Pancreas (tissue), 10 donors: ENCODE measurements around the gene HSPA1B. TPM values are rescaled to one million over a fixed set of nuclear protein-coding genes. Genes with fewer than 3 reads are reported as not detected.
A peak's percentile ranks its signal among the peaks of the same experiment; 100 is the strongest.
"Not testable (repeated sequence)": the region's sequence is repeated elsewhere in the genome, so short reads cannot be mapped to it uniquely, and the experiment has no call there.

ENCODE experiments used
- ATAC-seq, 4 donors: fragments of 200-7000 bp; cut with Tn5 transposase; one replicate each; pipeline versions ENCODE4 v1.8.0 to v1.9.1; 2020; ENCODE audit warnings: mild to moderate bottlenecking in 4 of 4, moderate library complexity in 4 of 4
- DNase-seq, 6 donors: peaks; one replicate each; pipeline ENCODE4 v3.0.0-alpha.2; 2020
- FAIRE-seq: peaks from 2 replicates; lab custom pipeline; 2012; peaks lifted over from hg19 to GRCh38; lab: Jason Lieb, UNC
- H3K27ac ChIP-seq, 4 donors: fragments of 200-600 bp; sonication (generic); 1 replicate in 3 of 4; 2 replicates in 1 of 4; pipeline versions ENCODE4 v1.5.0 to v1.8.0; 2020
- H3K27me3 ChIP-seq, 4 donors: fragments of 200-600 bp; one replicate each; pipeline ENCODE4 v1.8.0; 2021
- H3K36me3 ChIP-seq, 3 donors: fragments of 200-600 bp; sonication (generic) in 1 of 3; one replicate each; pipeline versions ENCODE4 v1.5.0 to v1.8.0; 2020 to 2021
- H3K4me1 ChIP-seq, 3 donors: fragments of 200-600 bp; one replicate each; pipeline ENCODE4 v1.8.0; 2021
- H3K4me3 ChIP-seq, 4 donors: fragments of 200-600 bp; sonication (generic) in 2 of 4; one replicate each; pipeline versions ENCODE4 v1.5.0 to v1.8.0; 2020 to 2021
- H3K9me3 ChIP-seq, 4 donors: fragments of 200-600 bp; one replicate each; pipeline ENCODE4 v1.8.0; 2021
- WGBS, 2 donors: extraction: QIAGEN DNeasy Blood & Tissue Kit; methylation state at CpG; one replicate each; pipeline ENCODE4 v1.1.7; 2013; 5-methylcytosine and 5-hydroxymethylcytosine counted together
- intact Hi-C, 3 donors: fragments of 100-400 bp; cut with DNase I; formaldehyde crosslinking; loops; one replicate each; pipeline versions ENCODE4 v1.11.1 to v1.14.2; 2022
- polyA plus RNA-seq, 2 donors: library from polyadenylated mRNA; stranded (reverse); fragments of 200-250 nt; gene quantifications; one replicate each; pipeline ENCODE4 v1.2.3, GENCODE V29; 2013
- total RNA-seq, 6 donors: library from RNA; stranded (reverse); fragmentation: NEBNext Ultra II Directional in 4 of 6; extraction: Animal tissue kit (Norgen Biotek cat#: 25700) in 4 of 6; gene quantifications; one replicate each; pipeline versions ENCODE4 v1.2.1 to v1.2.4, GENCODE V29; 2021 to 2023
- TF ChIP-seq, protein P1 (sequence below), 4 donors: fragments of 200-600 bp; sonication (generic) in 3 of 4; IDR thresholded peaks; one replicate each; pipeline versions ENCODE4 v1.5.0 to v1.8.0; 2021; ENCODE audit warnings: antibody characterized with exemption in 4 of 4
- donor health status: healthy with polysubstance abuse.
- donor health status: DM: no; HTN: no; CAD: no; lungs with moderate emphysema.
- donor health status: DM: no; HTN: no; CAD: no.
- donor health status: control.
- donor health status: control.
- donor health status: Bipolar disorder and iron deficiency.
- donor health status: DM: yes; HTN: yes; CAD: no.
- donor health status: DM: no; HTN: no; CAD: no.
- donor health status: DM: no; HTN: no; CAD: no.
- donor health status: DM: yes; HTN: yes; CAD: no.

HSPA1B gene
- total and polyA plus RNA-seq, 8 donors = 18.4 to 248 (median 43.2) TPM

DNA sequence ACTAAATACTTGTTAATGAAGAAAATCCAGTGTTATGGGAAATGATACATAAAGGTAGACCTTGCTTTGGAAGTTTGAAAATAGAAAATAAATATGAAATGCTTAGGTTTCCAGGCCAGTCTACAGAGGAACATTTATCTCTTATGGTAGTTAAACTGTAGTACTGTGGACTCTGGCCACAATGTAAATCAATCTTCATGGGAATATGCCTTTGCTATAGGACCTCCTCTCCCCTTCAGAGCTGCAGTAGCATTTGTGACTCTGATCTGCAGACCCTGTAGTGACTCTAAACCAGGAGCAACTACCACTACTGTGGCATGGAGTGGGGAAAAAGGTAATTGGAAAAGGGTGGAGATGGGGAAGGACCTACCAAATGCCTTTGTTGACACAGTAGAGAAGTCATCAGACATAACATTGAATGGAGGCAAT is 7.7 kb upstream of the HSPA1B start:
- DNase-seq (no peak), FAIRE-seq (no peak), ATAC-seq (no peak)
- intact Hi-C loops = no loop called here
- H3K36me3 ChIP-seq = no peaks in the 10 kb centered on the region
- TF ChIP-seq, protein P1, sequence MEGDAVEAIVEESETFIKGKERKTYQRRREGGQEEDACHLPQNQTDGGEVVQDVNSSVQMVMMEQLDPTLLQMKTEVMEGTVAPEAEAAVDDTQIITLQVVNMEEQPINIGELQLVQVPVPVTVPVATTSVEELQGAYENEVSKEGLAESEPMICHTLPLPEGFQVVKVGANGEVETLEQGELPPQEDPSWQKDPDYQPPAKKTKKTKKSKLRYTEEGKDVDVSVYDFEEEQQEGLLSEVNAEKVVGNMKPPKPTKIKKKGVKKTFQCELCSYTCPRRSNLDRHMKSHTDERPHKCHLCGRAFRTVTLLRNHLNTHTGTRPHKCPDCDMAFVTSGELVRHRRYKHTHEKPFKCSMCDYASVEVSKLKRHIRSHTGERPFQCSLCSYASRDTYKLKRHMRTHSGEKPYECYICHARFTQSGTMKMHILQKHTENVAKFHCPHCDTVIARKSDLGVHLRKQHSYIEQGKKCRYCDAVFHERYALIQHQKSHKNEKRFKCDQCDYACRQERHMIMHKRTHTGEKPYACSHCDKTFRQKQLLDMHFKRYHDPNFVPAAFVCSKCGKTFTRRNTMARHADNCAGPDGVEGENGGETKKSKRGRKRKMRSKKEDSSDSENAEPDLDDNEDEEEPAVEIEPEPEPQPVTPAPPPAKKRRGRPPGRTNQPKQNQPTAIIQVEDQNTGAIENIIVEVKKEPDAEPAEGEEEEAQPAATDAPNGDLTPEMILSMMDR (IDR thresholded peaks at IDR 0.05) = no peak
- H3K4me3 ChIP-seq = no peak overlapping the region
- H3K27me3 ChIP-seq = no peaks in the 10 kb centered on the region
- H3K27ac ChIP-seq = peak overlapping the region in 1 of 4 donors; percentile 64
- no peaks in the 10 kb centered on the region for H3K9me3 ChIP-seq
- peaks cover 23 to 36% (median 35%) of the 10 kb centered on the region in 3 donors for H3K4me1 ChIP-seq

DNA sequence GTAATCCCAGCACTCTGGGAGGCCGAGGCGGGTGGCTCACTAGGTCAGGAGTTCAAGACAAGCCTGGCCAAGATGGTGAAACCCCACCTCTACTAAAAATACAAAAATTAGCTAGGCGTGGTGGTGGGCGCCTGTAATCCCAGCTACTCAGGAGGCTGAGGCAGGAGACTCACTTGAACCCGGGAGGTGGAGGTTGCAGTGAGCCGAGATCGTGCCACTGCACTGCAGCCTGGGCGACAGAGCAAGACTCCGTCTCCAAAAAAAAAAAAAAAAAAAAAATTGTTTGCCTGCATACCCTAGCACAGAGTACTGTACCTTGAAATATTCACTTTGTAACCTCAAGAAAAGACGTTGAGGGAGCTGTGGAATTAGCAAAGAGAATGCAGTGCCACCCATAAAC is 7.1 kb upstream of the HSPA1B start:
- ATAC-seq = not testable (repeated sequence)

DNA sequence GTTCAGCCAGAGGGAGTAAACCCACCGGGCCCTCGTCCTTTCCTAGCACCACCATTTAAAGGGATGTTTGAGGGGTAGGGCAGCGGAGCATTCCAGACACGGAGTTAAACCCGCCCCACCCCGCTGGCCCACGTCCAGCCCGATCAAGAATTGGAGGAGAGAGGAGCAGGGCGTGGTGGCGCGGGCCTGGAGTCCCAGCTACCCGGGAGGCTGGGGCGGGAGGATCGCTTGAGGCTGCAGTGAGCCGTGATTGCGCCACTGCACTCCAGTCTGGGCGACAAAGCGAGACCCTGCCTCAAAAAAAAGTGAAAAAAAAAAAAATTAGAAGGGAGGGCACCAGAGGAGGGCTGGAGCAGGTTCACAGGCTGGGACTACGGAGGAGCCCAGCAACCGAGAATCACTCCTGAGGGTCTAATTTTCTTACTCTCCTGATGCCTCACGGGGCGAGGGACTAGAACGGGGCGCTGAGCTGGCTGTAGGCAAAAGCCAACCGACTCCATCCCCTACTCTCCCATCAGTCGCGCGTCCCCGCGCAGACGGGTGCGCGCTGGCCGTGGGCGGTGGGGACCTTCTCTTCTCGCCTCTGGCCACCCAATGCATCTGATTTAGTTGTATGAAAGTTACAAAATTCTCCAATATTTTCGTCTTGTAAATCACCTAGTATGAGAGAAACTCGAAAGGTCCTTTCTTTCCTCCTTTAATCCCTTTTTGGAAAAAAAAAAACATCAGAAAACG is 6.1 kb upstream of the HSPA1B start:
- DNase-seq (peak; percentile 51 to 83 (median 74)), FAIRE-seq (no peak), ATAC-seq (peak; percentile 9 to 65 (median 34))
- Histone ChIP-seq H3K27ac (peak overlapping the region; percentile 76 to 99 (median 90)), H3K9me3 (no peaks in the 10 kb centered on the region), H3K27me3 (no peaks in the 10 kb centered on the region), H3K4me3 (peak overlapping the region; percentile 20 to 59 (median 33)), H3K36me3 (no peaks in the 10 kb centered on the region), H3K4me1 (peaks cover 34 to 52% (median 50%) of the 10 kb centered on the region in 3 donors)
- intact Hi-C loops = no loop called here
- TF ChIP-seq, protein P1 (IDR thresholded peaks at IDR 0.05) = no peak
- WGBS, 2 donors = 10 to 14% methylated on average over 33 to 39 of the region's 39 CpGs

More for the DNA sequence above, 7.1 kb upstream of the HSPA1B start:
- 89 to 92% methylated on average over 10 of the region's 10 CpGs for WGBS, 2 donors
- H3K27ac ChIP-seq, H3K4me3 ChIP-seq, H3K9me3 ChIP-seq, H3K27me3 ChIP-seq, DNase-seq, intact Hi-C loops, FAIRE-seq, H3K36me3 ChIP-seq: not testable (repeated sequence)
- peaks cover 23 to 41% (median 40%) of the 10 kb centered on the region in 3 donors for H3K4me1 ChIP-seq

DNA sequence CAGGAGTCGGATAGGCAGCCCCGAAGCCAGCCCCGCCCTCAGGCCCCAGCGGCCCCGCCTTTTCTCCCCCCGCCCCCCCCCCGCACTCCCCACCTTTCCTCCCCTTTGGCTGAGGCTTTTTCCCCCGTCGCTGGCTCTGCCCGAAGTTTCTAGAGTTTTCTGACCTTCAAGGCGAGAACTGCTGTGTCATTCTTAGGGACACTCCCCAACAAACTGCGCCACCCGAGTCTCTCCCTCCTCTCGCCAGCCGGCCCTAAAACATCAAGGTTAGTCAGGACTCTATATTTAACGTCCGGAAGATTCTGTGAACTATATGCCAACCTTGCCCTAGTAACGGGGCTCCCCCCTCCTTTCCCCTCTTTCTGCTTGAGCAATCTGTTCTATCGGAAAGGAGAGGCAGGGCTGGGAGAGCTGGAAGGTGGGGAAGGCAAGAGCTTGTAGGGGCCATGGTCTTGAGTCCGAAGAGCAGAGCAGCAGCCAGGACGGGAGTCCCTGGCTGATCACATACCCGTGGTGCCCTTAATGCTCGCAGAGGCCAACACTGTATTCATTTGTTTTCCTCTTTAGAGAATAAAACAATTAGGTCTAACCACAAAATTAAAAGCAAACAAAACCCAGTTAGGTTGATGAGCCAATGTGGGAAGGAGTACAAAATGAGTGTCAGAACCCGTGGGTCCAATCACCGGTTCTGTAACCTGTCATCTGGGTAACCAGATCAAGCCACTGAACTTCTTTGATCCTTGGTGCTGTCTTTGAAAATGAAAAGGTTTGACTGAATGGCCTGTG is 5.3 kb upstream of the HSPA1B start:
- intact Hi-C loops = no loop called here
- DNase-seq (peak; percentile 83 to 92 (median 86)), ATAC-seq (peak; percentile 35 to 77 (median 54)), FAIRE-seq (no peak)
- H3K4me3 ChIP-seq = peak overlapping the region; percentile 20 to 59 (median 33)
- no peaks in the 10 kb centered on the region for H3K36me3 ChIP-seq
- H3K27ac ChIP-seq = peak overlapping the region; percentile 76 to 99 (median 90)
- TF ChIP-seq, protein P1 (IDR thresholded peaks at IDR 0.05) = no peak
- H3K9me3 ChIP-seq = no peaks in the 10 kb centered on the region
- 1% methylated on average over 19 to 24 of the region's 25 CpGs for WGBS, 2 donors
- peaks cover 34 to 53% (median 50%) of the 10 kb centered on the region in 3 donors for H3K4me1 ChIP-seq
- H3K27me3 ChIP-seq = no peaks in the 10 kb centered on the region

DNA sequence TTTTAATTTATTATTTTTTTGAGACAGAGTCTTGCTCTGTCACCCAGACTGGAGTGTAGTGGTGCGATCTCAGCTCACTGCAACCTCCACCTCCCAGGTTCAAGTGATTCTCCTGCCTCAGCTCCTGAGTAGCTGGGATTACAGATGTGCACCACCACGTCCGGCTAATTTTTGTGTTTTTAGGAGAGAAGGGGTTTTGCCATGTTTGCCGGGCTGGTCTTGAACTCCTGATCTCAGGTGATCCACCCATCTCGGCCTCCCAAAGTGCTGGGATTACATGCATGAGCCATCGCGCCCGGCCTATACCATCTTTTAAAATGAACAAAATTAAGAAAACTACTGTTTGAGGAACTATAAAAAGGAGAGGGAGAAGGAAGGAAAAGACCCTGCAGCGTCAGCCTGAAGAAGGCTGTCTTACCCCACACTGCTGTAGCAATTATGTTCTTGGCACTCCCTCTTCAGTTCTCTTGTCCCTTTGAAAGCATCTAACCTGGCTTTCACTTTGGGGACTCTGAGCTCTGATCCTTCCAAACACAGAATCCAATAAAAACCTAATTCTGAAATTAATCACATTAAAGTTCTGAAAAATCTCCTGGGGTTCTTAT is 3.8 kb upstream of the HSPA1B start:
- H3K9me3 ChIP-seq, H3K4me3 ChIP-seq, intact Hi-C loops, ATAC-seq, H3K27me3 ChIP-seq, FAIRE-seq, H3K36me3 ChIP-seq: not testable (repeated sequence)
- peak in 1 of 6 donors; percentile 8 for DNase-seq
- Histone ChIP-seq H3K27ac (peak overlapping the region in 3 of 4 donors; percentile 81 to 99 (median 98)), H3K4me1 (peaks cover 34 to 50% (median 40%) of the 10 kb centered on the region in 3 donors)
- 93 to 94% methylated on average over 9 of the region's 9 CpGs for WGBS, 2 donors
